Fibroblast of villous mesenchyme (primary cell): Measurements from ENCODE around the gene SLIT3. TPM values are rescaled to one million over a fixed set of nuclear protein-coding genes. Genes with fewer than 3 reads are reported as not detected.
"Not testable (repeated sequence)": the region's sequence is repeated elsewhere in the genome, so short reads cannot be mapped to it uniquely, and the experiment has no call there.

Experiments
- DNase-seq: peaks from one replicate; pipeline ENCODE4 v3.0.0-alpha.2; 2010; ENCODE audit warnings: low read depth
- H3K4me3 ChIP-seq: 2 replicates; pipeline ENCODE4 v1.5.1; 2011; ENCODE audit warnings: low read depth, mild to moderate bottlenecking, low read length
- total RNA-seq: library from RNA; depleted of rRNA; stranded (reverse); fragments of >200 nt; gene quantifications from 2 replicates; pipeline ENCODE4 v1.2.3, GENCODE V29; 2012
- TF ChIP-seq, protein P1 (sequence below): IDR thresholded peaks from 2 replicates; pipeline ENCODE4 v1.5.1; 2012; ENCODE audit warnings: low read depth, mild to moderate bottlenecking, low read length; ENCODE audit not compliant: insufficient read depth

Gene SLIT3
- total RNA-seq, 1 donor, result under 0.01 TPM

DNA sequence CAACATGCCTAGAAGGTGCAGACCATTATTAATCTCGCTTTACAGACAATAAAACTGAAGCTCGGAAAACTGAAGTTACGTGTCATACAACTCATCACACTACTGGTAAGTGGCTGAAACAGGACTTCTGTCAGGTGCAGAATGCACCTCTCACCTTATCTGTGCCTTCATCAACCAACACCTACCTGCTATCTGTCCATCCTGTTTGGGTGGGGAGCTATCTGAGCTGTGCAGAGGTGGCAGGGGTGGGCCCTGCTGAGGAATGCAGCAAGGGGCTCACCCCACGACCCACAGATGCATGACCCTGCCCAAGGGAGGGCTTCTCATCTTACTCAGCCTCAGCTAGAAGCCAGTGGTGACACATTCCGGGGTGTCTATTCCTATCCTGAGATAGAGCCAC is 81.6 kb downstream of the SLIT3 start:
- DNase-seq, result no peak
- no peak overlapping the region for H3K4me3 ChIP-seq
- TF ChIP-seq, protein P1, sequence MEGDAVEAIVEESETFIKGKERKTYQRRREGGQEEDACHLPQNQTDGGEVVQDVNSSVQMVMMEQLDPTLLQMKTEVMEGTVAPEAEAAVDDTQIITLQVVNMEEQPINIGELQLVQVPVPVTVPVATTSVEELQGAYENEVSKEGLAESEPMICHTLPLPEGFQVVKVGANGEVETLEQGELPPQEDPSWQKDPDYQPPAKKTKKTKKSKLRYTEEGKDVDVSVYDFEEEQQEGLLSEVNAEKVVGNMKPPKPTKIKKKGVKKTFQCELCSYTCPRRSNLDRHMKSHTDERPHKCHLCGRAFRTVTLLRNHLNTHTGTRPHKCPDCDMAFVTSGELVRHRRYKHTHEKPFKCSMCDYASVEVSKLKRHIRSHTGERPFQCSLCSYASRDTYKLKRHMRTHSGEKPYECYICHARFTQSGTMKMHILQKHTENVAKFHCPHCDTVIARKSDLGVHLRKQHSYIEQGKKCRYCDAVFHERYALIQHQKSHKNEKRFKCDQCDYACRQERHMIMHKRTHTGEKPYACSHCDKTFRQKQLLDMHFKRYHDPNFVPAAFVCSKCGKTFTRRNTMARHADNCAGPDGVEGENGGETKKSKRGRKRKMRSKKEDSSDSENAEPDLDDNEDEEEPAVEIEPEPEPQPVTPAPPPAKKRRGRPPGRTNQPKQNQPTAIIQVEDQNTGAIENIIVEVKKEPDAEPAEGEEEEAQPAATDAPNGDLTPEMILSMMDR, result no peak

DNA sequence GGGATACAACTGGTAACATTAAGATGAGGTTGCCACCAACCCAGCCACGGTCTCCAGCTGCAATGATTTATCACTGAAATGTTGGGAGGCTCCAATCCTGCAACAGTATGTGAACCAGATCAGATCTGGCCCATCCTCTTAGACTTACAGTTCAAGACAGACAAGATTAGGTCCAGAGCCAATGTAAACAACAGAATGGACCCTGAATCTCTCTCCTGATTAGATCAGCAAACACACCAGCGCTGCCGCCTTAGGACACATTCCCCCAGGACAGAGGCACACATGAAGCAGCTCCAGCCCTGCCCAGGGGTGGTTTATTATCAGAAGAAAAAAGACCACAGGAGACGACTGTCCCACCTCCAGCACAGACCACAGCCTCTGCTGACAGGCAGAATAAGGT is 82.1 kb downstream of the SLIT3 start:
- no peak for DNase-seq
- TF ChIP-seq, protein P1, result no peak
- H3K4me3 ChIP-seq, result no peak overlapping the region

DNA sequence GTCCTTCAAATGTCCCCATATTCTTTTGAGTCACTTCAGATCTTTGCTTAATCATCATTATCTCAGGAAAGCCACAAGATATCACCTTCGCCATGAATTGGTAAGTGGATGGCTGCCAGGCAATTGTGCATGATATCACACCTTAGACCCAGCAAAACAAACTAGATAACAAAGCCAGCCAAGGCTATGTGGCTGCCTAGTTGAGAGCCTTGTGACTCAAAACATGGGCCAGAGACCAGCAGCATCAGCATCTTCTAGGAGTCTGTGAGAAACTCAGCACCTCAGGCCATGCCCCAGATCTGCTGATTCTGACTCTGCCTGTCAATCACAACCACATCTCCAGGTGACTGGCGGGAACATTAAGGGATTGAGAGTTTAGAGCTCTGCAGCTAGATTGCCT is 82.8 kb downstream of the SLIT3 start:
- TF ChIP-seq, protein P1, result no peak
- no peak overlapping the region for H3K4me3 ChIP-seq
- DNase-seq, result no peak

DNA sequence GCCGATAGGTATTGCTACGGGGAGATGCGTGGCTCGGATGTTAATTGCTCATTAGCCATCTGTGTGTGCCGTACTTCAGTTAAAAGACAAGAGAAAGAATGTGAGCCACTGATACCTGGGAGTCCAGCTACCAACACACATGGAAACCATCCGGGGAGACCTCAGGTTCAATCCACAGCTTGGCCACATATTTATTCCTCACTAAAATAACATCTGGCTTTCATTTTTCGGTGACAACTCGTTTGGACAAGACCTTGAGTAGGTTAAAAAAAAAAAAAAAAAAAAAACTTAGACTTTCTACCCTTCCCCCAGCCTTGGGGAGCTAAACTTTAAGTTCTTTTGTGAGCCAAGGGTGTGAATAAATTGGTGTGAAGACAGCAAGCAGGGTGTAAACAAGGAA is 84.1 kb downstream of the SLIT3 start:
- TF ChIP-seq, protein P1, result no peak
- DNase-seq, result no peak

DNA sequence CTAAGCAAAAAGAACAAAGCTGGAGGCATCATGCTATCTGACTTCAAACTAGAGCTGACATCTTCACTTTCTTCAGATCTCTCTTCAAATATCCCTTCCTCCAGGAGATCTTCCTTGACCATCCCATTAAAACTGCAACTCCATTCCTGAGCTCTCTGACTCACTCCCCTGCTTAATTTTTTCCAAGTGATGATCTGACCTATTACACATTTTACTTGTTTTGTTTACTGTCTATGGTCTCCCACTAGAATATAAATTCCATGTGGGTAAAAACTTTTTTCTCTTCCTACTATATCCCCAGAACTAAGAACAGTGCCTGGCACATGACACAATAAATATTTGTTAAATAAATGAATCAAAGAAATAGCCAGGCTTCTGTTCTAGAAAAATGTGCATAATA is 87.5 kb downstream of the SLIT3 start:
- TF ChIP-seq, protein P1, result no peak
- no peak overlapping the region for H3K4me3 ChIP-seq
- DNase-seq, result no peak

More for the DNA sequence above, 84.1 kb downstream of the SLIT3 start:
- H3K4me3 ChIP-seq, result no peak overlapping the region

DNA sequence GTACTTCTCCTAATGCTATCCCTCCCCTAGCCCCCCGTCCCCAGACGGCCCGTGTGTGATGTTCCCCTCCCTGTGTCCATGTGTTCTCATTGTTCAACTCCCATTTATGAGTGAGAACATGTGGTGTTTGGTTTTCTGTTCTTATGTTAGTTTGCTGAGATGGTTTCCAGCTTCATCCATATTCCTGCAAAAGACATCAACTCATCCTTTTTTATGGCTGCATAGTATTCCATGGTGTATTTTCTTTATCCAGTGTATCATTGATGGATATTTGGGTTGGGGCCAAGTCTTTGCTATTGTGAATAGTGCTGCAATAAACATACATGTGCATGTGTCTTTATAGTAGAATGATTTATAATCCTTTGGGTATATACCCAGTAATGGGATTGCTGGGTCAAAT is 89.2 kb downstream of the SLIT3 start:
- H3K4me3 ChIP-seq, DNase-seq: not testable (repeated sequence)

DNA sequence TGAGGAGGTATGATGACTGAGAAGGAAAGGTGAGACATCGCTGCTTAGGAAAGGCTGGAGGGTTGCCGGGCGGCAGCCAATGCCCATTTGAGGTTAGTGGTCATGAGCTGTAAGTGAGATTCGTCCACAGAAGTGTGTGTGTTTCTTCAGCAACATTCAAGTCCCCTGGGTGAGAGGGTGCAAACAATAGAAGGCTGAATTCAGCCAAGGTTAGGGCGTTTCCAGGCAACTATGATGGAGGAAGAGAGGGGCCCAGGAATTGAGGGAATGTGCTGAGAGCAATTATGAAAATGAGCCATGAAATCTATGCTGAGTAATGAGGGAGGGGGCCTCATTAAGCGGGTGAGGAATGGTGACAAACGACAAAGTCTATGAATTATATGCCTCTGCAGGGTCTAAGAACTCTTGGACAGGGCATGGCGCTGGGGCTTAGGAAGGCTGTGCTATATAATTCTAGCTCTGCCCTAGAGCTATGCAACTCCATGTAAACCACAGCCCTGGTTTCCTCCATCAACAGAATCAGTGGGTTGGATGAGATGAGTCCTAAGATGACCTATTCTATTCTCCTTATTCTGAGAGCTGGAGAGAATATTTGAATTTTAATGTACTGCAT is 96.0 kb downstream of the SLIT3 start:
- DNase-seq, result no peak
- H3K4me3 ChIP-seq, result no peak overlapping the region
- TF ChIP-seq, protein P1, result no peak
